ENCODE measurements around the gene KRT6A.
"Not testable (repeated sequence)": the region's sequence is repeated elsewhere in the genome, so short reads cannot be mapped to it uniquely, and the experiment has no call there.

The KRT6A gene

DNA sequence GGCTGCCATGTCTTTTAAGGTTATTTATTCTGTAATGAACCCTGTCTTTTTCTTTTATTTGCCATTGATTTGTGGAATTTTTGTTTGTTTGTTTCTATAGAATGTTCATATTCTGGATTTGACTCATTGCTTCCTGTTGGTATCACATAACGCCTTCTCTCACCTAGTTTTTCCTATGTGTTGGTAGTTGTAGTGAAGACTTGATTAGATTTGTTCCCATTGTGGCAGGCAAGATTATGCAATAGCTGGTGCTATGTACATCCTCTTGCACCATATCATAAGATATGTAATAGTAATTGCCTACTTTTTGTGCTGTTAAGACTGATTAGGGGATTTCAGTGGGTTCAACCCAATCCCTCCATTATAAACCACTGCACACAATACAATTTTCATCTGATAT, 37.2 kb downstream of the KRT6A start:
- Mint-ChIP-seq H3K27me3 (ENCODE audit: low read depth, poor library complexity) (no peaks in the 10 kb centered on the region), H3K36me3 (ENCODE audit: low read depth) (no peaks in the 10 kb centered on the region), H3K9me3 (no peaks in the 10 kb centered on the region), H3K4me1 (peaks cover 13% of the 10 kb centered on the region), H3K27ac (no peak overlapping the region), H3K4me3 (no peak overlapping the region)
- TF ChIP-seq, protein P1, sequence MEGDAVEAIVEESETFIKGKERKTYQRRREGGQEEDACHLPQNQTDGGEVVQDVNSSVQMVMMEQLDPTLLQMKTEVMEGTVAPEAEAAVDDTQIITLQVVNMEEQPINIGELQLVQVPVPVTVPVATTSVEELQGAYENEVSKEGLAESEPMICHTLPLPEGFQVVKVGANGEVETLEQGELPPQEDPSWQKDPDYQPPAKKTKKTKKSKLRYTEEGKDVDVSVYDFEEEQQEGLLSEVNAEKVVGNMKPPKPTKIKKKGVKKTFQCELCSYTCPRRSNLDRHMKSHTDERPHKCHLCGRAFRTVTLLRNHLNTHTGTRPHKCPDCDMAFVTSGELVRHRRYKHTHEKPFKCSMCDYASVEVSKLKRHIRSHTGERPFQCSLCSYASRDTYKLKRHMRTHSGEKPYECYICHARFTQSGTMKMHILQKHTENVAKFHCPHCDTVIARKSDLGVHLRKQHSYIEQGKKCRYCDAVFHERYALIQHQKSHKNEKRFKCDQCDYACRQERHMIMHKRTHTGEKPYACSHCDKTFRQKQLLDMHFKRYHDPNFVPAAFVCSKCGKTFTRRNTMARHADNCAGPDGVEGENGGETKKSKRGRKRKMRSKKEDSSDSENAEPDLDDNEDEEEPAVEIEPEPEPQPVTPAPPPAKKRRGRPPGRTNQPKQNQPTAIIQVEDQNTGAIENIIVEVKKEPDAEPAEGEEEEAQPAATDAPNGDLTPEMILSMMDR (IDR thresholded peaks at IDR 0.05), result no peak
- no peak for DNase-seq

DNA sequence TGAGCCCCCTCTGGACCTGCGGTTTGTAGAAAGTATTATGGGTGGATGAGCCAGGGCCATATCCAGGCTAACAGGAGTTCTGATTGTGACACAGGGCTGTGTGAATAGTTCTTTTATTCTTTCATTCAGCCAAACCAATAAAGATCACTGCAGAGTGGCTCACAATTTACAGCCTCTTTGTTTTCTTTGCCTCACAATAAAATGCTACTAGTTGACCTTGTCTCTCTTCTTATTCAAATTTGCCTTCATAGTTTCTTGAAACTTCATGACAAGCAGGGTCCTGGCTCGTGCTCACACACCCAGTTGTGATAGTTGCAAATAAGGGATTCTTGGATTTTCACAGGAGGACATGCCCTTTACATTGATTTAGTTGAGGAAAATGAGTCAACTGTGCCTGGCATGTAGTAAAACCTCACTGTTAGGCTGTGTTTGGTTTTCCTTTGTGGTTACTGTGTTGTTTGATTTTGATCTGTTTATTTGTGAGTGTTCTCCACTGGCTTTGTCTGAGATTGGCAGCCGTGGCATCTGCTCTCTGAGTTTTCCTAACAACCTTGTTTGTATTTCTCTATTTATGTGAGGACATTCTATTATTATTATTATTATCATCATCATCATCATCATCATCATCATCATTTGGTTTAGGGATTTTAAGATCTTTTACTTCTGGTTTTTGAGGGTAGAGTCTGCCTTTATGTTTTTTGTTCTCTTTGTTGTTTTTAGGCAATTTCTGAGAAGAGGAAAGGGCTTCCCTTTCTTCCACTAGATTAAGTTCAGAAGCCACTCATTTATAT, 38.5 kb downstream of the KRT6A start:
- peaks cover 13% of the 10 kb centered on the region for H3K4me1 Mint-ChIP-seq
- H3K36me3 Mint-ChIP-seq (ENCODE audit: low read depth), result no peaks in the 10 kb centered on the region
- no peaks in the 10 kb centered on the region for H3K27me3 Mint-ChIP-seq (ENCODE audit: low read depth, poor library complexity)
- H3K27ac Mint-ChIP-seq, result no peak overlapping the region
- no peaks in the 10 kb centered on the region for H3K9me3 Mint-ChIP-seq
- TF ChIP-seq, protein P1 (IDR thresholded peaks at IDR 0.05), result no peak
- no peak overlapping the region for H3K4me3 Mint-ChIP-seq
- DNase-seq, result no peak

DNA sequence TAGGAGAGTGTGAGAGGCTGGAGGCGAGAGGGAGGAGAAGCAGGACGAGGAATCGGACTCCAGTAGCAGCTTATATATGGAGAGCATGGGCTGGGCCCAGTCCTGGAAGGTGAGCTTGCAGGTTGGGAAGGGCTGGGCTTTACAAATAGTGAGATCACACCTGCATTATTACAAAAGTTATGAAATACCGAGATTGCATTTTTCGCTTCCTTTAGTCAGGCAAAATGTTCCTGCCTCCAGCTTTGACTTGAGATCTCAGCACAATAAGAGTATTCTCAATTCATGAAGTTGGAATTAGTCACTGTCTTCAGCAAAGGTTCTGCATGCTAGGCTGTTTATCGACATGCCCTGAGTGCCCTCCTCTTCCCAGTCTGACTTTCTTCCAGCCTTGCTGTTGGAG, 41.0 kb downstream of the KRT6A start, which contains the start of gene KRT6B:
TSS of gene KRT6B (minus strand) at position 46 of the 400 bp plus-strand sequence. CDS start 68 bp downstream, outside the sequence.
- H3K27ac Mint-ChIP-seq, result no peak within 1 kb of the TSS
- H3K9me3 Mint-ChIP-seq, result no peaks in the 10 kb centered on the region
- TF ChIP-seq, protein P1 (IDR thresholded peaks at IDR 0.05), result no peak
- H3K36me3 Mint-ChIP-seq (ENCODE audit: low read depth), result no peaks in the 10 kb centered on the region
- DNase-seq, result no peak
- peaks cover 13% of the 10 kb centered on the region for H3K4me1 Mint-ChIP-seq
- no peak within 1 kb of the TSS for H3K4me3 Mint-ChIP-seq
- H3K27me3 Mint-ChIP-seq (ENCODE audit: low read depth, poor library complexity), result peaks cover 4% of the 10 kb centered on the region

DNA sequence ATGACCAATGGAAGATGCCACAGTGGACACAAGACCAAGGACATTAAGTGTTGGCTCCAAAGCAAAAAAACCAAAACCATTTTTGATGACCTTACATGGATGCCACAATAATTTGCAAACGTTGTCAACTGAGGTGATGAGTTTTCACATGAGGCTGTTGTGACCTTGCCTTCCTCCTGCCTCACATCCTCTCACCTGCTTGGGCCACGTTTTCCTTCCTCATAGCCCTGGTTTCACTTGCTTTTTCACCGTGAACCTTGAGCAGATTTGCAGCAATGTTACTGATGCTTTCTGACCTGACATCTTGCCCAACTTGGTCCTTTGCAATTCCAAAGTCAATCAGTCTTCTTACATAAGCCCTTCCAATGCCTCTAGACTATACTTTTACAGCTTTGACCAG, 44.8 kb downstream of the KRT6A start:
- peaks cover 4% of the 10 kb centered on the region for H3K27me3 Mint-ChIP-seq (ENCODE audit: low read depth, poor library complexity)
- H3K27ac Mint-ChIP-seq, result no peak overlapping the region
- H3K36me3 Mint-ChIP-seq (ENCODE audit: low read depth), result no peaks in the 10 kb centered on the region
- H3K4me1 Mint-ChIP-seq, result peaks cover 4% of the 10 kb centered on the region
- no peak overlapping the region for H3K4me3 Mint-ChIP-seq
- TF ChIP-seq, protein P1 (IDR thresholded peaks at IDR 0.05), result no peak
- no peaks in the 10 kb centered on the region for H3K9me3 Mint-ChIP-seq
- no peak for DNase-seq

DNA sequence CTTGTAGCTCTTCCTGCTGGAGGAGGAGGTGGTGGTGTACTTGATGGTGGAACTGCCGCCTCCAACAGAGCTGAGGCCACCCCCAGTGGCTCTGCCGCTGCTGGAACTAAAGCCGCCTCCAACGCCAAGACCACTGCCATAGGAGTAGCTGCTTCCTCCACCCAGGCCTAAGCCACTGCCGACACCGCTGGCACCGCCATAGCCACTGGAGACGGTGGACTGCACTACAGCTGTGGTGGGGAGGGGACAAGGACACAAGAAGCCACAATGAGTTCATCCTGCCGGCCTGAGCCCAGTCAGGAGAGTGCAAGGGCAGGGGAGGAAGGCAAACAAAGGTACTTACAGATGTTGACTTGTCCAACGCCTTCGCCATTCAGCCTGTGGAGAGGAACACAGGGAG, 45.9 kb downstream of the KRT6A start:
- not testable (repeated sequence) for DNase-seq; H3K9me3 Mint-ChIP-seq; H3K27ac Mint-ChIP-seq; H3K36me3 Mint-ChIP-seq (ENCODE audit: low read depth); H3K4me3 Mint-ChIP-seq; H3K27me3 Mint-ChIP-seq (ENCODE audit: low read depth, poor library complexity)
- peaks cover 14% of the 10 kb centered on the region for H3K4me1 Mint-ChIP-seq

DNA sequence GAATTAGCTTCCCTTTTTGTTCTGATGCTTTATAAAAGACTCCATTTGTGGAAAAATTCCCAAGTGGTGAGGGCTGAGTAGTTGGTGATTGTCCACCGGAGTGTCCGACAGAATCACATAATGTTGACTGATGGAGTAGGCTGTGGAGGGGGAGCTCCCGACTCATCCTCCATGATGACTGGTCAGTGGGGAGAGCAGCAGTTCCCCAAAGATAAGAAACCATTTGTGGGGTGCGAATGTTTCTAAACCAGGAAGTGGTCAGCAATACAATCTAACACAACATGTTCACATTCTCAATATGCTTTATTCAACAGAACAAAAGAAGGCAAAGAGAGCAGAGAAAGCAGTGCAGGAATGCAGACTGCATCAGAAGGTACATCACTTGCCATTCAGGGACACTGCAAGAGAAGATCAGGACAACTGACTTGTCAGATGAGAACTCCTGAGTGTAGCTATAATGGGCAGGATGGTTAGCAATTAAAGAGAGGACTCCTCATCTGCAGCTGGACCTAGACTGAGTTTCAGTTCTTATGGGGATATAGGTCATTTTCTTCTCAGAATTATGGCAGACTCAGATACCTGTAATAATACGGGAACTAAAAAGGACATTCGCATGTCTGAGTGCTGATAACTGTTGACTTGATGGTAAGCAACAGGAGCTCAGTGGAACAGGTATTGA, 46.6 kb downstream of the KRT6A start:
- H3K27ac Mint-ChIP-seq, result no peak overlapping the region
- no peaks in the 10 kb centered on the region for H3K36me3 Mint-ChIP-seq (ENCODE audit: low read depth)
- H3K4me1 Mint-ChIP-seq, result peaks cover 21% of the 10 kb centered on the region
- TF ChIP-seq, protein P1 (IDR thresholded peaks at IDR 0.05), result no peak
- H3K9me3 Mint-ChIP-seq, result no peaks in the 10 kb centered on the region
- DNase-seq, result no peak
- H3K4me3 Mint-ChIP-seq, result no peak overlapping the region
- peaks cover 4% of the 10 kb centered on the region for H3K27me3 Mint-ChIP-seq (ENCODE audit: low read depth, poor library complexity)
